K562 (cell line): ENCODE measurements around the gene IRS2. TPM values are rescaled to one million over a fixed set of nuclear protein-coding genes. Genes with fewer than 3 reads are reported as not detected.
"Not testable (repeated sequence)": the region's sequence is repeated elsewhere in the genome, so short reads cannot be mapped to it uniquely, and the experiment has no call there.

Experiments
- ATAC-seq: fragments of 200-7000 bp; cut with Tn5 transposase; 3 replicates; pipeline ENCODE4 v1.9.1; 2020; ENCODE audit warnings: moderate library complexity
- BruUV-seq: library from RNA; stranded (reverse); fragments of 400-500 nt; replicated peaks from 2 replicates; lab custom pipeline; 2021; lab: Mats Ljungman, UMichigan
- CTCF ChIA-PET: fragments of 300-600 bp; formaldehyde crosslinking; extraction: SDS; loops from one replicate; lab custom pipeline; 2021; ENCODE audit warnings: low intra/inter-chr PET ratio; lab: Yijun Ruan, JAX
- POLR2A ChIA-PET: fragments of 300-600, 350-650 bp; sonication (Branson Sonifier 250); formaldehyde crosslinking; extraction: SDS; loops from one replicate; lab custom pipeline; 2021; ENCODE audit warnings: antibody characterized with exemption, inconsistent platforms; lab: Yijun Ruan, JAX
- DNase-seq, 4 experiments: peaks; one replicate each; pipeline versions ENCODE4 v3.0.0 to v3.0.0-alpha.2; 2011 to 2018; ENCODE audit warnings: low spot score in 3 of 4, mixed read lengths in 3 of 4; ENCODE audit errors: extremely low read depth in 1 of 4
- FAIRE-seq: peaks from 2 replicates; lab custom pipeline; 2011; peaks lifted over from hg19 to GRCh38; lab: Jason Lieb, UNC
- H2AFZ ChIP-seq: 2 replicates; pipeline ENCODE4 v1.6.0; 2011; ENCODE audit warnings: low read depth, low read length, control low read depth, inconsistent platforms
- H3K27ac ChIP-seq: fragments of 200-600 bp; 3 replicates; pipeline ENCODE4 v1.8.0; 2011; ENCODE audit warnings: low read depth, mild to moderate bottlenecking, control low read depth, inconsistent platforms, low read length, moderate library complexity, mixed read lengths; ENCODE audit errors: extremely low read depth
- H3K27me3 ChIP-seq, 2 experiments: fragments of 300-600 bp in 1 of 2; 2 replicates in 1 of 2; 3 replicates in 1 of 2; pipeline versions ENCODE4 v1.6.0 to v1.8.0; 2011; ENCODE audit warnings: inconsistent platforms in 2 of 2, low read length in 2 of 2, mild to moderate bottlenecking in 1 of 2, mixed read lengths in 1 of 2, moderate library complexity in 1 of 2; ENCODE audit not compliant: control insufficient read depth in 2 of 2, insufficient read depth in 2 of 2
- H3K36me3 ChIP-seq: fragments of 300-600 bp; 3 replicates; pipeline ENCODE4 v1.8.0; 2011; ENCODE audit warnings: mild to moderate bottlenecking, low read length, inconsistent platforms; ENCODE audit not compliant: control insufficient read depth, insufficient read depth
- H3K4me1 ChIP-seq, 2 experiments: fragments of 200-600 bp in 1 of 2; replicated peaks in 1 of 2; 2 replicates in 1 of 2; 3 replicates in 1 of 2; pipeline versions ENCODE4 v1.5.1 to v1.8.0; 2011; ENCODE audit warnings: inconsistent platforms in 2 of 2, low read length in 2 of 2, mild to moderate bottlenecking in 1 of 2, mixed read lengths in 1 of 2, moderate library complexity in 1 of 2; ENCODE audit not compliant: control insufficient read depth in 2 of 2, insufficient read depth in 2 of 2
- H3K4me2 ChIP-seq: 2 replicates; pipeline ENCODE4 v1.6.1; 2011; ENCODE audit warnings: low read length, control low read depth, inconsistent platforms, mixed read lengths; ENCODE audit not compliant: insufficient read depth
- H3K4me3 ChIP-seq: fragments of 200-600 bp; sonication (generic), shearing (Covaris generic); 2 replicates; pipeline ENCODE4 v1.5.1; 2016; ENCODE audit warnings: control low read depth, inconsistent platforms
- H3K79me2 ChIP-seq: fragments of 200-600 bp; 3 replicates; pipeline ENCODE4 v1.8.0; 2011; ENCODE audit warnings: low read length, inconsistent platforms; ENCODE audit not compliant: control insufficient read depth, insufficient read depth
- H3K9ac ChIP-seq, 2 experiments: 2 replicates each; pipeline versions ENCODE4 v1.6.0 to v1.6.1; 2011; ENCODE audit warnings: low read depth in 2 of 2, low read length in 2 of 2, control low read depth in 1 of 2, inconsistent platforms in 1 of 2, mild to moderate bottlenecking in 1 of 2, mixed read lengths in 1 of 2; ENCODE audit not compliant: insufficient read depth in 1 of 2
- H3K9me1 ChIP-seq: one replicate; pipeline ENCODE4 v1.6.0; 2011; ENCODE audit warnings: inconsistent platforms, mild to moderate bottlenecking, low read length, moderate library complexity; ENCODE audit not compliant: control insufficient read depth, insufficient read depth
- H3K9me3 ChIP-seq: replicated peaks from 2 replicates; pipeline ENCODE4 v1.5.1; 2011; ENCODE audit warnings: low read depth, low read length, inconsistent platforms; ENCODE audit not compliant: control insufficient read depth, insufficient read depth
- H4K20me1 ChIP-seq: replicated peaks from 2 replicates; pipeline ENCODE4 v1.6.1; 2011; ENCODE audit warnings: low read length, inconsistent platforms, mixed read lengths; ENCODE audit not compliant: control insufficient read depth, insufficient read depth
- ATF7 ChIP-seq: fragments of 450-650 bp; IDR thresholded peaks from 2 replicates; pipeline ENCODE4 v1.7.1; 2014; ENCODE audit warnings: mild to moderate bottlenecking, moderate library complexity
- EP300 ChIP-seq: IDR thresholded peaks from 2 replicates; pipeline ENCODE4 v1.6.1; 2012; ENCODE audit warnings: low read length, improper control_type of control experiment
- FOSL1 ChIP-seq: fragments of 200-800 bp; sonication (Bioruptor generic); conservative IDR thresholded peaks from 2 replicates; pipeline ENCODE4 v1.6.1; 2016; ENCODE audit warnings: missing genetic modification characterization, missing compliant biosample characterization
- FOXM1 ChIP-seq, 2 experiments: fragments of 450-650 bp in 1 of 2; sonication (generic) in 1 of 2; formaldehyde crosslinking in 1 of 2; IDR thresholded peaks; 2 replicates each; pipeline versions ENCODE4 v1.6.1 to v1.9.0; 2017 to 2022; ENCODE audit warnings: low read depth in 2 of 2, mild to moderate bottlenecking in 2 of 2, missing genetic modification reagents in 1 of 2, moderate library complexity in 1 of 2
- HDAC3 ChIP-seq: fragments of 450-650 bp; IDR thresholded peaks from 2 replicates; pipeline ENCODE4 v1.6.1; 2018; ENCODE audit warnings: borderline replicate concordance, mild to moderate bottlenecking, moderate library complexity; ENCODE audit not compliant: partially characterized antibody
- HMBOX1 ChIP-seq: sonication (generic); IDR thresholded peaks from 2 replicates; pipeline ENCODE4 v1.6.1; 2016
- KDM2B ChIP-seq: fragments of 250-450 bp; sonication (Bioruptor Pico); IDR thresholded peaks from 2 replicates; pipeline ENCODE4 v1.8.0; 2021; ENCODE audit warnings: mild to moderate bottlenecking, moderate library complexity
- MIER1 ChIP-seq: fragments of 450-650 bp; IDR thresholded peaks from 2 replicates; pipeline ENCODE4 v1.6.1; 2016; ENCODE audit warnings: antibody characterized with exemption, mild to moderate bottlenecking, low read depth
- MXD1 ChIP-seq: fragments of 250-450 bp; sonication (Bioruptor Pico); IDR thresholded peaks from 2 replicates; pipeline ENCODE4 v1.8.0; 2021; ENCODE audit warnings: borderline replicate concordance, mild to moderate bottlenecking, moderate library complexity; ENCODE audit not compliant: poor library complexity, severe bottlenecking
- NEUROD1 ChIP-seq: fragments of 150-350 bp; IDR thresholded peaks from 2 replicates; pipeline ENCODE4 v1.6.1; 2014; ENCODE audit warnings: borderline replicate concordance, low read length, low read depth; ENCODE audit not compliant: partially characterized antibody
- RAD51 ChIP-seq: fragments of 450-650 bp; IDR thresholded peaks from 2 replicates; pipeline ENCODE4 v1.7.1; 2016; ENCODE audit warnings: low read depth, mild to moderate bottlenecking, borderline replicate concordance
- TRIM24 ChIP-seq, 2 experiments: fragments of 450-650 bp; IDR thresholded peaks; 2 replicates each; pipeline ENCODE4 v1.6.1; 2016
- ZKSCAN8 ChIP-seq: fragments of 200-800 bp; sonication (Bioruptor generic); IDR thresholded peaks from 2 replicates; pipeline ENCODE4 v1.6.1; 2016; ENCODE audit warnings: missing genetic modification characterization, missing compliant biosample characterization
- ZSCAN29 ChIP-seq: fragments of 450-650 bp; IDR thresholded peaks from 2 replicates; pipeline ENCODE4 v1.6.1; 2017
- WGBS: fragments of 100-300 bp; shearing (Covaris generic); methylation state at CpG from one replicate; pipeline ENCODE4 v1.1.6; 2016; ENCODE audit warnings: low coverage, mixed read lengths; ENCODE audit not compliant: insufficient coverage; ENCODE audit errors: missing lambda C conversion rate; 5-methylcytosine and 5-hydroxymethylcytosine counted together
- in situ Hi-C: fragments of 300-500 bp; cut with MboI; formaldehyde crosslinking; loops from 4 replicates; pipeline ENCODE4 v1.15.0; 2018; ENCODE audit warnings: inconsistent platforms, mixed read lengths
- intact Hi-C: fragments of 100-400 bp; cut with micrococcal nuclease; formaldehyde crosslinking; loops from 2 replicates; pipeline ENCODE4 v1.14.2; 2022
- polyA plus RNA-seq, 8 experiments: library from polyadenylated mRNA; depleted of rRNA in 4 of 8; stranded (reverse) in 5 of 8; unstranded in 3 of 8; fragments of >200 nt; fragmentation: Nextera tagmentation in 2 of 8; fragmentation: Illumina TruSeq in 1 of 8; extraction: Ambion mirVana in 2 of 8; extraction: Trizol in 1 of 8; gene quantifications; 2 replicates each; pipeline versions ENCODE4 v1.2.1 to v1.2.3, GENCODE V29; 2011 to 2014; ENCODE audit warnings: inconsistent platforms in 1 of 8, missing spikeins in 1 of 8
- total RNA-seq, 7 experiments: library from RNA; depleted of rRNA in 6 of 7; stranded (reverse); fragments of >200 nt in 6 of 7; fragmentation: Illumina TruSeq in 2 of 7; extraction: Trizol in 2 of 7; gene quantifications; 2 replicates each; pipeline versions ENCODE4 v1.2.1 to v1.2.3, GENCODE V29; 2011 to 2021; ENCODE audit warnings: low replicate concordance in 1 of 7

The IRS2 gene
- total and polyA plus RNA-seq, 9 of the 15 experiments (the other 6 are each of a cell fraction or from before 2014, with no cell fraction given) = 0.36 to 4.6 (median 0.63) TPM

- intact Hi-C loops, in situ Hi-C loops, H3K9me1 ChIP-seq, DNase-seq, H4K20me1 ChIP-seq, H3K27ac ChIP-seq, H3K9me3 ChIP-seq, BruUV-seq, H2AFZ ChIP-seq, FAIRE-seq, H3K4me3 ChIP-seq, H3K9ac ChIP-seq, H3K4me1 ChIP-seq, ATAC-seq, H3K36me3 ChIP-seq, H3K79me2 ChIP-seq, CTCF ChIA-PET, H3K4me2 ChIP-seq, POLR2A ChIA-PET: not testable (repeated sequence)
- 85% methylated on average over 17 of the region's 50 CpGs for WGBS
- peaks cover 2 to 20% of the 10 kb centered on the region in 2 experiments; a peak in 4 of 5 replicates for H3K27me3 ChIP-seq
These were observed 53.8 kb downstream of the IRS2 start for GRCh38 chr13:109732470-109733170.

GRCh38 chr13:109730812-109731335 lies 55.5 kb downstream of the IRS2 start:
- no peaks in the 10 kb centered on the region for H3K9me3 ChIP-seq
- DNase-seq = no peak
- no peaks in the 10 kb centered on the region; a peak in 4 of 5 replicates for H3K4me1 ChIP-seq
- H3K36me3 ChIP-seq = no peaks in the 10 kb centered on the region
- no peaks in the 10 kb centered on the region for H3K79me2 ChIP-seq
- no peak overlapping the region for H3K4me3 ChIP-seq
- intact Hi-C loops (no loop called here), in situ Hi-C loops (no loop called here)
- ATAC-seq = no peak
- 55% methylated on average over 12 of the region's 13 CpGs for WGBS
- no peak for FAIRE-seq
- no TSS peak for BruUV-seq
- H4K20me1 ChIP-seq = no peaks in the 10 kb centered on the region
- H3K27me3 ChIP-seq = peaks cover 2 to 25% of the 10 kb centered on the region in 2 experiments; a peak in 4 of 5 replicates
- H2AFZ ChIP-seq = no peak overlapping the region
- ChIA-PET POLR2A (interaction anchor here (0.7 kb wide), 1 partner anchor 306 kb away, joined by 3 read pairs; no protein-coding TSS in a partner anchor), CTCF (no interaction called here)
- H3K9ac ChIP-seq = no peak overlapping the region
- H3K27ac ChIP-seq = no peak overlapping the region
- no peak overlapping the region for H3K4me2 ChIP-seq
- no peaks in the 10 kb centered on the region for H3K9me1 ChIP-seq
- TF ChIP-seq MIER1 (no peak), RAD51 (no peak), KDM2B (no peak), TRIM24 (IDR thresholded peaks at IDR 0.05) (no peak), EP300 (no peak), ATF7 (no peak), ZKSCAN8 (no peak), HDAC3 (no peak), HMBOX1 (no peak), ZSCAN29 (no peak), FOSL1 (tag) (no peak), NEUROD1 (no peak), FOXM1 (IDR thresholded peaks at IDR 0.05; ENCODE audit: low read depth) (no peak), FOXM1 (CRISPR knock-in tag; IDR thresholded peaks at IDR 0.05; ENCODE audit: low read depth) (no peak), MXD1 (no peak)
